Measurements from ENCODE around the gene GDPD1. TPM values are rescaled to one million over a fixed set of nuclear protein-coding genes. Genes with fewer than 3 reads are reported as not detected.
"Not testable (repeated sequence)": the region's sequence is repeated elsewhere in the genome, so short reads cannot be mapped to it uniquely, and the experiment has no call there.

Gene GDPD1
- total RNA-seq, 1 experiment from 2014 or later = 3.1 TPM

GRCh38 chr17:59289981-59290301, 69.6 kb downstream of the GDPD1 start:
- no peak for DNase-seq
- H3K9me3 ChIP-seq (ENCODE audit: insufficient read depth, low read depth) = no peaks in the 10 kb centered on the region
- H3K27me3 ChIP-seq (ENCODE audit: insufficient read depth, low read depth) = no peaks in the 10 kb centered on the region
- TF ChIP-seq CTCF (conservative IDR thresholded peaks at IDR 0.05) = no peak
- TF ChIP-seq EZH2 (IDR thresholded peaks at IDR 0.05; ENCODE audit: low read depth) = no peak
- H2AFZ ChIP-seq = no peak overlapping the region
- peaks cover 16% of the 10 kb centered on the region for H3K4me1 ChIP-seq (replicated peaks; ENCODE audit: insufficient read depth)
- H3K4me2 ChIP-seq = no peak overlapping the region
- ChIA-PET CTCF (no interaction called here), POLR2A (ENCODE audit: unreplicated experiment) (interaction anchor here (0.5 kb wide), 1 partner anchor 21 kb away, joined by 5 read pairs; no protein-coding TSS in a partner anchor)
- H3K79me2 ChIP-seq (ENCODE audit: low read depth) = no peaks in the 10 kb centered on the region
- intact Hi-C loops (cut with micrococcal nuclease; ENCODE audit: unreplicated experiment) = no loop called here
- H4K20me1 ChIP-seq (ENCODE audit: insufficient read depth) = no peaks in the 10 kb centered on the region
- H3K9me2 ChIP-seq (ENCODE audit: insufficient read depth) = no peaks in the 10 kb centered on the region
- H3K4me3 ChIP-seq = no peak overlapping the region
- peaks cover 1% of the 10 kb centered on the region; the same call in 1 of the 2 replicates for H3F3A ChIP-seq (ENCODE audit: insufficient read depth, low read depth)
- BruUV-seq (replicated peaks) = no TSS peak
- no peak overlapping the region for H3K27ac ChIP-seq
- no peaks in the 10 kb centered on the region for H3K36me3 ChIP-seq (ENCODE audit: low read depth)

GRCh38 chr17:59290302-59290998, 70.1 kb downstream of the GDPD1 start:
- BruUV-seq (replicated peaks); intact Hi-C loops (cut with micrococcal nuclease; ENCODE audit: unreplicated experiment); H3K9me3 ChIP-seq (ENCODE audit: insufficient read depth, low read depth); H3K4me2 ChIP-seq; H3F3A ChIP-seq (ENCODE audit: insufficient read depth, low read depth); H3K36me3 ChIP-seq (ENCODE audit: low read depth); POLR2A ChIA-PET (ENCODE audit: unreplicated experiment); H3K9me2 ChIP-seq (ENCODE audit: insufficient read depth); CTCF ChIA-PET; H3K79me2 ChIP-seq (ENCODE audit: low read depth); H3K27me3 ChIP-seq (ENCODE audit: insufficient read depth, low read depth); DNase-seq; H3K27ac ChIP-seq; H3K4me3 ChIP-seq; H4K20me1 ChIP-seq (ENCODE audit: insufficient read depth): not testable (repeated sequence)
- H3K4me1 ChIP-seq (replicated peaks; ENCODE audit: insufficient read depth) = peaks cover 21% of the 10 kb centered on the region
- 0 out of 2 replicates have a peak overlapping the region, but pooled peaks have one; percentile 29 for H2AFZ ChIP-seq

- BruUV-seq (replicated peaks) = no TSS peak
- DNase-seq = no peak
- Histone ChIP-seq H3F3A (ENCODE audit: insufficient read depth, low read depth) (peaks cover 23% of the 10 kb centered on the region), H3K4me1 (replicated peaks; ENCODE audit: insufficient read depth) (peaks cover 38% of the 10 kb centered on the region), H3K4me3 (no peak overlapping the region), H3K27ac (no peak overlapping the region), H3K9me2 (ENCODE audit: insufficient read depth) (no peaks in the 10 kb centered on the region), H3K36me3 (ENCODE audit: low read depth) (no peaks in the 10 kb centered on the region), H3K4me2 (no peak overlapping the region), H3K27me3 (ENCODE audit: insufficient read depth, low read depth) (no peaks in the 10 kb centered on the region), H4K20me1 (ENCODE audit: insufficient read depth) (no peaks in the 10 kb centered on the region), H3K79me2 (ENCODE audit: low read depth) (no peaks in the 10 kb centered on the region), H2AFZ (no peak overlapping the region), H3K9me3 (ENCODE audit: insufficient read depth, low read depth) (no peaks in the 10 kb centered on the region)
- intact Hi-C loops (cut with micrococcal nuclease; ENCODE audit: unreplicated experiment) = no loop called here
- ChIA-PET CTCF (interaction anchor here (0.6 kb wide), 1 partner anchor 84 kb away, joined by 13 read pairs; no protein-coding TSS in a partner anchor), POLR2A (ENCODE audit: unreplicated experiment) (no interaction called here)
- no peak for TF ChIP-seq CTCF (conservative IDR thresholded peaks at IDR 0.05)
- no peak for TF ChIP-seq EZH2 (IDR thresholded peaks at IDR 0.05; ENCODE audit: low read depth)
Measured at GRCh38 chr17:59292174-59292523, 71.8 kb downstream of the GDPD1 start.

GRCh38 chr17:59296190-59296589, 75.9 kb downstream of the GDPD1 start:
- Histone ChIP-seq H3K27me3 (ENCODE audit: insufficient read depth, low read depth) (no peaks in the 10 kb centered on the region), H3K4me2 (peak overlapping the region; percentile 65), H3K4me3 (peak overlapping the region; percentile 26; the same call in 1 of the 2 replicates), H3K79me2 (ENCODE audit: low read depth) (no peaks in the 10 kb centered on the region), H3K9me2 (ENCODE audit: insufficient read depth) (no peaks in the 10 kb centered on the region), H3K27ac (peak overlapping the region; percentile 89), H2AFZ (no peak overlapping the region), H4K20me1 (ENCODE audit: insufficient read depth) (no peaks in the 10 kb centered on the region), H3K4me1 (replicated peaks; ENCODE audit: insufficient read depth) (peaks cover 51% of the 10 kb centered on the region), H3K9me3 (ENCODE audit: insufficient read depth, low read depth) (no peaks in the 10 kb centered on the region), H3F3A (ENCODE audit: insufficient read depth, low read depth) (peaks cover 38% of the 10 kb centered on the region), H3K36me3 (ENCODE audit: low read depth) (no peaks in the 10 kb centered on the region)
- ChIA-PET POLR2A (ENCODE audit: unreplicated experiment) (no interaction called here), CTCF (interaction anchor here (0.6 kb wide), 1 partner anchor 45 kb away, joined by 3 read pairs; no protein-coding TSS in a partner anchor)
- DNase-seq = peak; percentile 42 to 96
- intact Hi-C loops (cut with micrococcal nuclease; ENCODE audit: unreplicated experiment) = loop anchor here (2.0 kb wide), 2 partner anchors 41 to 75 kb away; partner anchors contain the start of gene GDPD1
- TF ChIP-seq CTCF (conservative IDR thresholded peaks at IDR 0.05) (no peak), EZH2 (IDR thresholded peaks at IDR 0.05; ENCODE audit: low read depth) (no peak)
- no TSS peak for BruUV-seq (replicated peaks)
